ENCODE measurements around the gene PNPLA4.

The PNPLA4 gene, protein sequence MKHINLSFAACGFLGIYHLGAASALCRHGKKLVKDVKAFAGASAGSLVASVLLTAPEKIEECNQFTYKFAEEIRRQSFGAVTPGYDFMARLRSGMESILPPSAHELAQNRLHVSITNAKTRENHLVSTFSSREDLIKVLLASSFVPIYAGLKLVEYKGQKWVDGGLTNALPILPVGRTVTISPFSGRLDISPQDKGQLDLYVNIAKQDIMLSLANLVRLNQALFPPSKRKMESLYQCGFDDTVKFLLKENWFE

DNA sequence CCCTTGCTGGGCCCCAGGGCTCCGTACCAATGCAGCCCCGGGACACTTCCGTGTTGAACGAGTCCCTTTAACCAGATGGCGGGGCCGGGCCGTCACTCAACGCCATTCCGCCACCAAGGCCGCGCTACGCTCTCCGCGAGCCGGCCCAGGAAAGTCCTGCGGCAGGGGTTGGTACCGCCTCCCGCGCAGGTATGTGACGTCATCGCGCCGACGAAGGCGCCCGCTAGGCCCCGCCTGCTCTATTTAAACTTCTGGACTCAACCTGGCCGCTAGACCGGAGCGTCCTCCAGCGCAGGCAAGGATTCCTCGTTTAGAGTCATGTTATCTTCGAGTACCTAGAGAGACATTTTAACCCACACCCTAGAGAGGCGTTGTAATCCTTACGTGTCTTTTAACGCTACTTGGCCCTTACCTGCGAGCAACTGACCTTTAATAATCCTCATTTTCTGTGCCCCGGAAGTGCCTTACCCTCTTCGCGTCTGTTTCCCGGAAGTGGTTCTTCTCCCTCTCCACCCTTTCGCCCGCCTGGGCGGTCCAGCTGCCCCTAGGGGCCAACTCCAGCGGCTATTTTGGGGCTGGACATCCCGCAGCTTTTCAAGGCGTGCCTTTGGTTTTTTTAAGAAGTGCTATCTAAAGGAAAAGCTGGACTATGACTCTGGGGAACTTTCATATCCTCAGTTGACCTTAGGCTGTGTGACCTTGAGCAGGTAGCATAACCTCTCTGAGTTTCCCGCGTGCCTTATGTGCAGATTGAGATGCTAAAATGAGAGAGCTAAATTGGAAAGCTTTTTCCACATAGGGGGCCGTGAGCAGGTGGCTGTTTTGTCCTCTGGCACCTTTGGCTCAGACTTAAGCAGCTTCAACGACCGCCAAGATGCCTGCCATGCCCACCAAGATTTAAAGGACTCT is at the start of gene PNPLA4:
Gene PNPLA4, minus strand, starts transcription at position 155 of the 909 bp plus-strand sequence. CDS start 1,294 bp downstream, outside the sequence.
- DNase-seq, result peak; percentile 70 to 77

DNA sequence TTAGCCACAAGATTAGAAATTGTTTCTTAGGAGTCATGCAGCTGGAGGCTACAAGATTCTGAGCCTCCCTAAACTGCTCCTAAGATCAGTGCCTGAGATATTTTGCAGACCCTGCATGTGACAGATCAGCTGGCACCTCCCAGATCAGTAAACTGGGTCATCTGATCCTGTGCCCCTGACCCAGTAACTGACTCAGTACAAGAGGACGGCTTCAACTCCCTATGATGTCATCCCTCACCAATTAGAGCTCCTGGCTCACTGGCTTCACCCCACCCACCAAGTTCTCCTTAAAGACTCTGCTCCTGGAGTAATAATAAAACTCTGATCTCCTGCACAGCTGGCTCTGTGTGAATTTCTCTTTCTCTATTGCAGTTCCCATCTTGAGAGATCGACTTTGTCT is 45.4 kb upstream of the PNPLA4 start:
- no peak for DNase-seq

DNA sequence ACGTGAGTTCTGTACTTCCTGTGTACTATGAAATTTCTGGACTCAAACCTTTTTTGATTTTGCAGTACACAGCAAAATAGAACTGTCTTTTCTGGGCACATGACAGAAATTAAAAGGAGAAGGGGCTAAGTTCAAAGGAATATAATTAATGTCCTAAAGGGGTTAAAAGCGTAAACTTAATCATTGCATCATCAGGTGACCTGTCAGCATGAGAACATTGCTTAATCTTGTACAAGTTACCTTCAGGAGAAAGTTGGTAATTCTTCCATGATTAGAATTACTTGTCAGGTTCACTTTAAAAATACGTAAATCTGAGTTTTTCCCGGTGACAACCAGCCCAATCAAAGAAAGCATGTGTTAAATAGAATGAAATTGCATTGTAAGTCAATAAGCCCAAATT is 43.2 kb upstream of the PNPLA4 start:
- DNase-seq, result no peak

DNA sequence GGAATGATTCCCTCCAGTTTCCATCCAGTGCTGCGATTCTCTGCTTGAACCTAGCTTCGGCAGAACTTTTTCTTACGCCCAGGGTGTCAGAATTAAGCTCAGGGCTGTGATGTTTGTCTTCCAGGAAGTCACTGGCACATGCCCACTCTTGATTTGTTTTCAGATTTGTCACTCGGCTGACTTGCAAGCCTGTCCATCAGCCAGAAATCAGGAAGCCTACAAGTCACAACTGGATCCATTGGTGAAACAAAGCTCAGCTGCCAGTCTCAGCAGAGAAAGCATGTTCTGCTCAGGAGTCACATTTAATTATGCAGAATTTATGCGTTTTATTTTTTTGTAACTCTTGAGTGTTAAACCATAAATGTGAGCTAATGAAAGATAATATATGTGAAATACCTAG is 38.2 kb upstream of the PNPLA4 start:
- DNase-seq, result no peak

DNA sequence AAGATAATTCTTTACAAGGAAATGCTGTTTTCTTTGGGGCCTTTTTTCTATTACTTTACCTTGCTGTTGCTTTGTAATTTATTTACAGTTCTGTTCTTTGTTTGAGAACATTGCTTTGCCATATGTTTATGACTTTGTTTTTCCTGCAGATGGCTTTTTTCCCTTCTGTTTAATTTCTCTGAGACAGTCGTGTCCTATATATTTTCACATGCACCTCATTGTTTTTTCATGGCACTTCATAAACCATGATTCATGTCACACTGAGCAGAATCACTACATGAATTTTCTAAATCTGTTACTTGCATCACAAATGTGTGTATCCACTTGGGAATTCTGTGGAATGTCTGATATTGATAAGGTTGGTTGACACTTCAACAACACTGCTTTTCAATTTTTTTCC is 33.0 kb upstream of the PNPLA4 start:
- DNase-seq, result no peak

DNA sequence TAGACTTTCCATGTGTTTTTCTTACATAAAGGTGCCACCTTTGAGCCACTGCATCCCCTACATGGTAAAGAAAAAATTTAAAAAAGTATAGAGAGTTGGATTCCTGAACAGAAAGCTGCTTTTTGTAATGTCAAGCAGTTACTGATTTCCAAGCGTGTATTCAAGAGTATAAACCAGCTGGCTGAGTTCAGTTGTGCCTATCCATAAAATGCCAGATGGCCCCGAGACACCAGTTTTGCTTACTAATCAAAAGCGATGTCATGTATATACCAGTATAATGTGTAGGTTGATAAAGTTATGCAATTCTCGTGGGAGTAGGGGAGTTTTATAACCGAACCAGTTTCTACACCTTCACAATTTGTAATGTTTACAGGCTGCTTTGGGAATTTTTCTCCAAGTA is 26.2 kb upstream of the PNPLA4 start:
- no peak for DNase-seq

DNA sequence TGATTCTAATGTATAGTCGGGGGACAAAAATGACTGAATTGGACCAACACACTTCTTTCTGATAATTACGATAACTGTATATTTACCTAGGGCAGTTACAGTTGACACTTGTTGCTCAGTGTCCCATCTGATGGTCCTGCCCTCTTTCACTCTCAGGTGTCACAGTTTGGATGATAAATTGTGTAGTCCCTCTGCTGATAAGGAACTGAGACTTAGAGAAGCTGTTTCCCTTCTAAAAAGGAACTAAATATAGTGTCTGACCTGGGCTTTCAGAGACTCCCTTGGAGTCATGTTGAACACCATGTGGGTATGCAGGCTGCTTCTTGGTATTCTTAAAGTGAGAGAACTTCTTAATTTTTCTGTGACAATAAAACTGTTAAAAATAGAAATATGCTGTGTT is 23.7 kb upstream of the PNPLA4 start:
- DNase-seq, result no peak

DNA sequence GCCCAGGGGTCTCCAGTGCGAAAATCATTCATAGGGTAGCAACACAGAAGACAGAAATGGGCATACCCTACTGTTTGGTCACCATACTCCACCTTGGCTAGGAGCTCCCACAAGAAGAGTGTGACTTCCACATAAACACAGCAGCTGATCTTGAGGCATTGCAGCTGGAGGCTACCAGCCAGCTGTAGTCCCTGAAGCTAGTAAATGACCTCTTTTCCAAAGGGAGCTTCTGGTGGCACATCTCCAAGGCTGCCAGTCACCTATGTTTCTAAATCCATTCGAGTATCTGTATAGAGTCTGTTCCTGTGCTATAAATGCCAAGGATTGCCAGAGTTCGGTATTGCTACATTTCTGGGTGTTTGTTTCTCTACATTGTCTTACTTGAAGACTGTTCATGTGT is 21.3 kb upstream of the PNPLA4 start:
- DNase-seq, result no peak

DNA sequence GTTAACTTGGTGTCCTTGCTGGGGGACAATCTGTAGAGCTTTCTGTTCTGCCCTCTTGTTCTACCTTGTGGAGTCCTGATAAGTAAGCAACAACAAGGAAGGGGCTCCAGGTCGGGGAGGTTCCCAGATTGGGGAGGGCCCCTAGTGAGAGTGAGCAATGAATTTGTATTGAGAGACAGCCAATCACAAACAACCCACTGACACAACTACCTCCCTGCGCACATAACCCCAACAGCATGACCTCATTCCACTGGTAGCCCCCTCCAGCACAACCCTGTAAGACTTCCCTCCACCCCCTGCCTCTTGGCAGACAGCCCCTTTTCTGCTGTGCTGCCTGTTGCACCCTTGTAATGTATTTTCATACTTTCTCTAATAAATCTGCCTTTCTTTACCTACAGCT is 19.7 kb upstream of the PNPLA4 start:
- DNase-seq, result no peak

DNA sequence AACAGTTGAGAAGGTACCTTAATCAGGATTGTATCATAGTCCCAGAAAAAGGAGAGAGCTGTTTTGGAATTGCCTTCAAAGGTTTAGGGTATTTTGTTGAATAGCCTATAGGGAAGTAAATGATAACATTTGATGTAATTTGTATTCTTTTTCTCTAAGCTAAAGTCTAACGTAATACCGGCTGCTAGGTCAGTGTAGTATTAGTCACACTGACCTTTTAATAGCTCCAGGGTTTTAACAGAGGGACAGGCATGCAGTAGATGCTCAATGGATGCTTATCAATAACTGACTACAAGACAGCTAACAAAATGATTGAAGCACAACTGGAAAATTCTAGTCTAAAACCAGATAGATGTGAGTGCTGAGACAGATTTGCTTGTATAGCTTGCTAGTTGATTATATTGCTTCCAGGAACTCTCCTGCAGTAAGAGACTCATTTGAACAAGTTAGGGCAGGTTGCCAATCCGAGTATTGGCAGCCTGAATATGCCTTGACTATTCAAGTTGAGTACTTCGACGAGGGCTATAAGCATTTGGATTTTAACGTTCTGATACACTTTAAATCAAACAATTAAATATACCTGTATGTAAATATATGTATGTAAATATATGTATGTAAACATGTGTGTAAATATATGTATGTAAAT is 16.5 kb upstream of the PNPLA4 start:
- DNase-seq, result no peak

DNA sequence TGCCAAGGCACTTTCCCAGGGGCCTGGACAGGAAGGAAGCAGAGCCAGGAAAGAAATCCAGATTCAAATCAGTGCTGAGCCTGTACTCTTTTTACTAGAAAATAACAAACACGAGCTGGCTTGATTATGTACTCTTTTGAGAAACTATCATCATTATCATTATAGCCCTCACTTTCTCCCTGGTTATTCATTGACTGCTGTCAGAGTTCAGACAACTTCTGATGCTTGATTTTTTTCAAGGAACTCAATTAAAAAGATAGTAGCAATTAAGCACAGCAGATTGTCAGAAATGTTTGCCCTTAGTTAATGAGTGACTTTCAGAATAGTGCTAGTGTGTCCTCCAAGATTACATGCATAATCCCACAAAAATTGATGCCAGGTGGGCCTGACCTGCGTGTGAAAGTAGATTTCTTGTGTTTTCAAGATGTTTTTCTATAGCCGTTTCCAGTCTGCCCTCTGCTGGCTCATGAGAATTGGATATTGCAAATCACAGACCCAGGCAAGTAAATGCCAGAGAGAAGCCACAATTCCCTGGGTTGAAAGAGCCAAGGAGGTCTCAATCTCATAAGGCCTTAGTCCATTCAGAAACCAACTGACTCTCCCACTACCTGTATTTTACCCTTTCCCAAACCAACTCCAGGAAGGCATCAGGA is 14.3 kb upstream of the PNPLA4 start:
- DNase-seq, result no peak

DNA sequence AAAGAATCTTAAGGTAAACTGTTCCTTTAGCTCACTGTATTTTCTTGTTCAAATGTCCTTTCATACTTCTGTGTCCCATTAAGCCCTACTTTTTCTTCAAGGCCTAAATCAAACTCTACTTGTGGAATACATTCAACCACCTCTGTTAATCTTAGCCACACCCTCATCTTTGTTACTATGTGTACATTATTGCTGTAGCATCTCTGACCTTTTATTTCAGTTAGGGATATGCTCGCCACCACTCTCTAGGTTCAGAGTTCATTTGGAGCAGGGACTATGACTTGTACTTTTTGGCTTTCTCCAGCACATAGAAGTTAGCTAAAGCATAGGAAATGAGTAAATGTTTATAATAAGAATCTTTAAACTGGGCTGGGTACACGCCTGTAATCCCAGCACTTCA is 6.8 kb upstream of the PNPLA4 start:
- no peak for DNase-seq

DNA sequence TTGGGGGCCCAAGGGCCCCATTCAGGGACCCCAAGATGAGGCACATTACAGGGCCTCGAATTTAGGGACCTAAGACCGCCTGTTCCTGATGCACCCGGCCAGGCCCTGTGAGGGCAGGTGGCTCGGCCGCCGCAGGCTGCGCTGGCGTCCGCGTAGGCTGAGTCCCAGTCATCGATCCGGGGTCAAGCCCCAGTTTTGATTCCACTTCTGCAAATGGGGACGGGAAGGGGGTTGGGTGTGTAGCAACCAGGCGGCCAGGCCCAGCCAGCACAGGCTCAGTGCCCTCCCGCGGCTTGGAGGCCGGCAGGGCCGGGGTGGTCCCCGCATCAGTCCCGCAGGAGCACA is 327 bp downstream of the PNPLA4 start:
- no peak for DNase-seq

DNA sequence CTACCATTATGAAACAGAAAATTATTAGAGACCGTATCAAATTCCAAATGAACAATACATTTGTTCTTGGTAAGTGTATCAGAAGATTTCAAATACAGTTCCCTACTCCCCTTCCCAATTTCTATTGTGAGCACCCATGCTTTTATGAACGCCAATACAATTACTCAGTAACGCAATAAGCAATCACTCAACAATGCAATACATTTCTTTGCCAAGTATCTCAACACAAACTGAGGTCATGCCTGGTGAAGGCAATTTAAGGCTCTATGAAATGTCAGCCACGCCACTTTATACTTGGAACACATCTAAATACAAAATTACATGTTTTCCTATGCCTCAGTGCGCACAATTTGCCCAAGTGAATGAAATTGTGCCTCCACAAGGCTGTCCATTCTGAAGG is 712 bp downstream of the PNPLA4 start:
- no peak for DNase-seq

DNA sequence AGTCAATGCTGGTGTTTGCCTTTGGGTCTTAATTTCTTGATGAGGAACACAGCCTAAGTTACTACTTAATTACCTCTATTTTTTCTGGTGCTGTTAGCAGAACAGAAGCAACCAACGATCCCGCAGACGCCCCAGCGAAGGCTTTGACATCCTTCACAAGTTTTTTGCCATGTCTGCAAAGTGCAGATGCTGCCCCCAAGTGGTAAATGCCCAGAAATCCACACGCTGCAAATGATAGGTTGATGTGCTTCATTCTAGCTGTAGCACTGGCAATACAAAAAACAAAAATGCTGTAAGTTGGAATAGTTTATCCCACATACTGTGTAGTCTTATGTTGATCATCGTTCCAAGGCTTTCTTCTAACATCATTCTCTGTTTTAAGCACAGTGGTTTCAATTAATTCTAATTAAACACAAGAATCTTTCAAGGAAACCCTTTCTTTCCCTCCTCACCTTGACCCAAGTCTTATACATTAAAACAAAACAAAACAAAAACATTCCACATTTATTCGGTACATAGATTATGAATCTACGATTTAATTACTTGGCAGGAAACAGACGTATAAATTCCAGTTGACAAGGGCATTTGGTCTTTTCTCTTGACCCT is 1.2 kb downstream of the PNPLA4 start:
- peak; percentile 12 to 49 for DNase-seq

DNA sequence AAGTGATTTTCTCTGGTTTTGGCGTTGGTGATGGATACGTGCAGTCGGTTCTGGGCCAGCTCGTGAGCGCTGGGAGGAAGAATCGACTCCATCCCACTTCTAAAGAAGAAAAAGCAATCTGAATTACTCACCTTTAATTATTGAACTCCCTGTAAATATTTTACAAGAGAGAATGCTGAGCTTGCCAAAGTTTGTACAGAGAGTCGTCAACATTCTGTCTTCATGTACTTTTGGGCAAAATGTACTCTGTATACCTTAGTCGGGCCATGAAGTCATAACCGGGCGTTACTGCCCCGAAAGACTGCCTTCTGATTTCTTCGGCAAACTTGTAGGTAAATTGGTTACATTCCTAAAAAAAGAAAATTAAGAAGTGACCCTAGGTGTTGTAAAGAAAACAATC is 5.5 kb downstream of the PNPLA4 start:
- no peak for DNase-seq

DNA sequence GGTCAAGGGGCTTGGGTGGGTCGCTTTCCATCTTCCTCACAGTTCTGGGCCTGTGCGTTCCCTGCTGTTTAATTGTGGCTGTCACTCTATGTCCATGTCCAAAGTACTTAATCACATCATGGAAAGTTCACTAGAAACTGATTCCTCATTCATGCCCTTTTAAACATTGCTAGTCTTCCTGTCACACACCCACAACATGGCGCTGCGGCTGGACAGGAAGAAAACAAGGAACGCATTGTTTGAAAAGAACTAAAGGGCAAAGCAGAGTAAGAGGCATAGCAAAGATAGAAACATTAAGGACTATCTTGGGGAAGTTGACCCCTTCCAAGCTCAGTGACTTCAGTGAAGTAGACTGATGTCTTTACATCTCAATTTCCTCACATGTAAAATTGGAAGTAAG is 18.4 kb downstream of the PNPLA4 start:
- no peak for DNase-seq

DNA sequence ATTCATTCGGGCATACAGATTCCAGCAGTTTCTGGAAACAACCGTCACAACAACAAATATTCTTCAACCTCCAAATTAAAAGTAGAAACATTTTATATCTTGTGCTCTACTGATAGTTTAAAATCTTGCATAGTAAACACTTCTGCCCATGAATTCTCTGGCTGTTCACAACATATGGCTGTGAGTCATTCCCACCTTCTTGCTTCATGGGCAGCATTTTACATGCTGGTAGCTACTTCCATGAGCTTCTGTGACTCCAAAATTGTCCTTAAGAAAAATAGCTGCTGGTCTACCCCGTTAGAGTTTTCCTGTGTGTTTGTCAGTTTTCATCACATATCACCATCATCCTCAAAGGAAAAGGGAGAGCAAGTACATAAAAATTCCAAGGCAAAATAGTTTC is 22.7 kb downstream of the PNPLA4 start:
- no peak for DNase-seq

DNA sequence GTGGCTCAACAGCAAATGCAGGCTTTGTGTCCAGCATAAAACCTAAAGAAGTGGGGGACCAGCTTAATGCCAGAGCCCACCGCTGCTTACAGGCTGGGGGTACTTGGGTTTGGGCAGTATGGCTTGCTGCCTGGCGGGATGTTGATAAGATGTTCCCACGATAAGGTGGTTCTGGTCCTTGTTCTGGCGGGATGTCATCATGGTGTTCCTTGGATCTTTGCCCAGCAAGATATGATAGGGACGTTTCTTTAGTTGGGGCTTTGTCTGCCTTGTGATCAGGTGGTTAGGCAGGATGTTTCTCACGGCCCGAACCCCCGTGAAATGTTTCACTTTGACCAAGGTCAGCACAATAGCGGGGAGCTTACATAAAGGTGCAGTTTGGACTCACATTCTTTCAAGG is 35.3 kb downstream of the PNPLA4 start:
- no peak for DNase-seq

DNA sequence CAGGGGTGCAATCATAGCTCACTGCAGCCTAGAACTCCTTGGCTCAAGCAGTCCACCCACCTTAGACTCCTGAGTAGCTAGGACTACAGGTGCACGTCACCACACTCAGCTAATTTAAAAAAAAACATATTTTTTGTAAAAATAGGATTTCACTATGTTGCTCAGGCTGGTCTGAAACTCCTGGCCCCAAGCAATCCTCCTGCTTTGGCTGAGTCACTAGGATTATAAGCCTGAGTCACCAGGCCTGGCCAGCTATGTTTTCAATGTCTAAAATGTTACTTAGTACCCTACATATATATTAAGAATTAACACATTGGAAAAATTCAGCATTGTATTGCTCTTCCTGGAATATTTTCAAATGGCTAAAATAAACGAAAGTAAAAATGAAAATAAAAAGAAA is 37.5 kb downstream of the PNPLA4 start:
- no peak for DNase-seq

DNA sequence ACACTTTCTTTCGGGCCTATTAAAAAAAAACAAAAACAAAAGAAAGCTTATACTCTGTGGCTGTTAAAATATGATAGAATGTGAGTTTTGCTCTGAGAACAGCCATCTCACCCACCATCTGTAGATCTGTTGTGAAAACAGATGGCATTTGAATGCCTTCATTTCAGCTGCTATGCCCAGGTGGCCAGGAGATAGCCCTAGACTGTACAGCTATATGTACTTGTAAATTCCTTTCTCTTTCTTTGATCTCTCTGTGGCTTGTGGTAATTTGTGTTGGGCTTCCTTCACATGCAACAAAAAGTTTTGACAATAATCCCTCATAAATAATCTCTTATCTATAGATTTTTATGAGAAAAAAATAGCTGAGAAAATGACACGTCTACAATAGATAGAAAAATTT is 38.1 kb downstream of the PNPLA4 start:
- DNase-seq, result no peak

DNA sequence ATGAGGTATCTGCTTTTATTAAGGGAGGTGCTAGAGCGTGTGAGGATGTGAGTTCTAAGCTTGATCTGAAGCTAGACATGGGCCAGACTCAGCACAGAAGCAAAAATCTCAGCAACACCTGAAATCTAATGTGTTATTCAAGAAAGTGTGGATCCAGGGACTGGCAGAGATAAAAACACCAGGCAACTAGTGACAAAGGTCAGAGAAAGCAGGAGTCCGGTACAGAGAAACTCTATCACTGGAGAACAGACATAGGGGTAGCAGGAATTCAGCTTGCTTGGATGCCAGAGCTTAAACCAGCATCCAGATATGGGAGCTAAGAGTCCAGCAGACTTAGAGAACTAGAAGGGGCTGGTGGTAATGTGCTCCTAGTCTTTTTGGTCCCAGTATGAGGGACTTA is 50.3 kb downstream of the PNPLA4 start:
- DNase-seq, result no peak

DNA sequence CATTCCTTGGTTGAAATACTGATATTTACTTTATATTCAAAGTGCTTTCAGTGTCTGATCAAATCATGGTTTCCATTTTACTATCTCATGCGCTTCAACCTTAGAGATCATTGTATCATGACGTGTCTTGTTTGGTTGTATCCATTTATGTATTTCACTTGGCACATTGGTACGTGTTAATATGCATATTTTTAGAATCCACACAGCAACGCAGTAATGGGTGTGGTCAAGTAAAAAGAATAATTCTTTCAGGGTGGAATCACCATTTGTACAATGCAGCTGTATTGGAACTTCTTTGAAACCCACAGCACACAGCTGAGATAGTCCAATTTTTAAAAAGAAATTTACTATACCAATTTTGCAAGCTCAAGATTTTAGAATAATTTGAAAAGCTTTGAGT is 55.2 kb downstream of the PNPLA4 start:
- DNase-seq, result no peak
